HFFc6 (cell line): Measurements from ENCODE around the gene CLBA1. TPM values are rescaled to one million over a fixed set of nuclear protein-coding genes. Genes with fewer than 3 reads are reported as not detected.

Experiments used
- DNase-seq: peaks from one replicate; pipeline ENCODE4 v3.0.0-alpha.2; 2018
- H3K27ac Mint-ChIP-seq: 2 replicates; pipeline ENCODE4 v1.8.0; 2020; ENCODE audit warnings: mild to moderate bottlenecking, mixed read lengths
- H3K27me3 Mint-ChIP-seq: 2 replicates; pipeline ENCODE4 v1.8.0; 2021; ENCODE audit warnings: mild to moderate bottlenecking, moderate library complexity, mixed read lengths; ENCODE audit not compliant: insufficient read depth
- H3K36me3 Mint-ChIP-seq: 2 replicates; pipeline ENCODE4 v1.8.0; 2021; ENCODE audit warnings: low read depth, mixed read lengths
- H3K4me1 Mint-ChIP-seq: 2 replicates; pipeline ENCODE4 v1.8.0; 2020; ENCODE audit warnings: low read depth, mixed read lengths
- H3K4me3 Mint-ChIP-seq: 2 replicates; pipeline ENCODE4 v1.8.0; 2020; ENCODE audit warnings: mild to moderate bottlenecking, moderate library complexity, mixed read lengths
- H3K9me3 Mint-ChIP-seq: 2 replicates; pipeline ENCODE4 v1.8.0; 2020; ENCODE audit warnings: mild to moderate bottlenecking, mixed read lengths
- CTCF ChIP-seq: fragments of 200-600 bp; sonication (generic); IDR thresholded peaks from 2 replicates; pipeline ENCODE4 v1.5.0; 2021; ENCODE audit warnings: antibody characterized with exemption, mild to moderate bottlenecking
- total RNA-seq, 6 experiments: library from RNA; stranded (reverse); fragmentation: NEBNext Ultra II Directional; extraction: Animal tissue kit (Norgen Biotek cat#: 25700); gene quantifications; 2 replicates in 1 of 6; 3 replicates in 5 of 6; pipeline ENCODE4 v1.2.3, GENCODE V29; 2021

The CLBA1 gene
- total RNA-seq, 6 experiments from 2014 or later: 5.9 to 12.3 (median 7.9) TPM

GRCh38 chr14:104994978-104995377 lies 9.4 kb downstream of the CLBA1 start:
- Mint-ChIP-seq H3K9me3 (peaks cover 5% of the 10 kb centered on the region; the same call in 1 of the 2 replicates), H3K27ac (no peak overlapping the region; the same call in 1 of the 2 replicates), H3K4me3 (no peak overlapping the region), H3K4me1 (no peaks in the 10 kb centered on the region), H3K27me3 (peaks cover 8% of the 10 kb centered on the region), H3K36me3 (peaks cover 33% of the 10 kb centered on the region)
- no peak for TF ChIP-seq CTCF
- DNase-seq: no peak

GRCh38 chr14:104996032-104996431 lies 10.4 kb downstream of the CLBA1 start:
- Mint-ChIP-seq H3K4me3 (no peak overlapping the region), H3K9me3 (peaks cover 6% of the 10 kb centered on the region; the same call in 1 of the 2 replicates), H3K27me3 (peaks cover 8% of the 10 kb centered on the region), H3K36me3 (peaks cover 35% of the 10 kb centered on the region), H3K27ac (no peak overlapping the region), H3K4me1 (no peaks in the 10 kb centered on the region)
- no peak for TF ChIP-seq CTCF
- no peak for DNase-seq

GRCh38 chr14:104996483-104996882 lies 10.9 kb downstream of the CLBA1 start:
- H3K27ac Mint-ChIP-seq: no peak overlapping the region
- H3K4me1 Mint-ChIP-seq: no peaks in the 10 kb centered on the region
- H3K9me3 Mint-ChIP-seq: peaks cover 6% of the 10 kb centered on the region; the same call in 1 of the 2 replicates
- H3K36me3 Mint-ChIP-seq: peaks cover 35% of the 10 kb centered on the region
- H3K27me3 Mint-ChIP-seq: peaks cover 8% of the 10 kb centered on the region
- no peak for TF ChIP-seq CTCF
- no peak for DNase-seq
- no peak overlapping the region for H3K4me3 Mint-ChIP-seq

- H3K4me3 Mint-ChIP-seq: no peak overlapping the region
- no peak for TF ChIP-seq CTCF
- peaks cover 2% of the 10 kb centered on the region for H3K27me3 Mint-ChIP-seq
- no peak overlapping the region for H3K27ac Mint-ChIP-seq
- H3K9me3 Mint-ChIP-seq: peaks cover 6% of the 10 kb centered on the region; the same call in 1 of the 2 replicates
- no peaks in the 10 kb centered on the region for H3K4me1 Mint-ChIP-seq
- H3K36me3 Mint-ChIP-seq: peaks cover 18% of the 10 kb centered on the region
- no peak for DNase-seq
Measured at GRCh38 chr14:104998801-104999200, 13.2 kb downstream of the CLBA1 start.

GRCh38 chr14:104999361-104999760 lies 13.8 kb downstream of the CLBA1 start:
- H3K9me3 Mint-ChIP-seq: peaks cover 6% of the 10 kb centered on the region; the same call in 1 of the 2 replicates
- H3K36me3 Mint-ChIP-seq: peaks cover 18% of the 10 kb centered on the region
- H3K4me3 Mint-ChIP-seq: no peak overlapping the region
- H3K4me1 Mint-ChIP-seq: no peaks in the 10 kb centered on the region
- H3K27me3 Mint-ChIP-seq: peaks cover 2% of the 10 kb centered on the region
- no peak for TF ChIP-seq CTCF
- H3K27ac Mint-ChIP-seq: no peak overlapping the region
- DNase-seq: no peak
